Retinal pigment epithelial cell (primary cell): Measurements from ENCODE around the gene EIF6.

Experiments
- DNase-seq: peaks from one replicate; pipeline ENCODE4 v3.0.0-alpha.2; 2010; ENCODE audit warnings: low read depth
- H3K4me3 ChIP-seq: 2 replicates; pipeline ENCODE4 v1.5.1; 2011; ENCODE audit warnings: mild to moderate bottlenecking, low read length, control low read depth, moderate library complexity
- CTCF ChIP-seq: conservative IDR thresholded peaks from 2 replicates; pipeline ENCODE4 v1.5.1; 2011; ENCODE audit warnings: low read depth, low read length, control low read depth, inconsistent platforms

EIF6 gene

GRCh38 chr20:35298264-35298663 lies 13.7 kb upstream of the EIF6 start:
- DNase-seq, result no peak
- no peak for TF ChIP-seq CTCF
- H3K4me3 ChIP-seq, result no peak overlapping the region

GRCh38 chr20:35297740-35298139 lies 13.2 kb upstream of the EIF6 start:
- TF ChIP-seq CTCF, result no peak
- no peak overlapping the region for H3K4me3 ChIP-seq
- no peak for DNase-seq

GRCh38 chr20:35297155-35297554 lies 12.6 kb upstream of the EIF6 start:
- TF ChIP-seq CTCF, result no peak
- DNase-seq, result no peak
- no peak overlapping the region for H3K4me3 ChIP-seq

GRCh38 chr20:35296101-35296554 lies 11.6 kb upstream of the EIF6 start:
- no peak for DNase-seq
- no peak overlapping the region for H3K4me3 ChIP-seq
- TF ChIP-seq CTCF, result no peak

- H3K4me3 ChIP-seq, result no peak overlapping the region
- no peak for DNase-seq
- TF ChIP-seq CTCF, result no peak
Measured at GRCh38 chr20:35295674-35296073, 11.1 kb upstream of the EIF6 start.

GRCh38 chr20:35295058-35295457 lies 10.5 kb upstream of the EIF6 start:
- no peak for DNase-seq
- H3K4me3 ChIP-seq, result no peak overlapping the region
- no peak for TF ChIP-seq CTCF

GRCh38 chr20:35294293-35294685 lies 9.7 kb upstream of the EIF6 start:
- no peak for TF ChIP-seq CTCF
- H3K4me3 ChIP-seq, result no peak overlapping the region
- DNase-seq, result no peak
